Activated naive CD8-positive, alpha-beta T cell treated with anti-CD3 and anti-CD28 coated beads, Interleukin-2, amount 10 ng/mL, durations not matched to agents 7 days and 5 days (primary cell): ENCODE measurements around the gene TAF15. TPM values are rescaled to one million over a fixed set of nuclear protein-coding genes. Genes with fewer than 3 reads are reported as not detected.

Source experiments
- ATAC-seq: fragments of 150-1000 bp; cut with Tn5 transposase; one replicate; pipeline ENCODE4 v1.10.0; 2021; ENCODE audit warnings: low read depth, moderate library complexity
- POLR2A ChIA-PET: fragments of 350-600 bp; sonication (Branson Sonifier 250); formaldehyde crosslinking; loops from one replicate; lab custom pipeline; 2021; ENCODE audit warnings: antibody characterized with exemption; lab: Charles Lee
- DNase-seq: peaks from one replicate; pipeline ENCODE4 v3.0.0; 2021
- H3K27ac Mint-ChIP-seq: one replicate; pipeline ENCODE4 v1.8.0; 2022; ENCODE audit warnings: mild to moderate bottlenecking, mixed read lengths
- H3K27me3 Mint-ChIP-seq: one replicate; pipeline ENCODE4 v1.8.0; 2022; ENCODE audit warnings: mild to moderate bottlenecking, moderate library complexity, mixed read lengths
- H3K36me3 Mint-ChIP-seq: one replicate; pipeline ENCODE4 v1.8.0; 2021; ENCODE audit warnings: mild to moderate bottlenecking, mixed read lengths
- H3K4me1 Mint-ChIP-seq: one replicate; pipeline ENCODE4 v1.8.0; 2021; ENCODE audit warnings: mixed read lengths
- H3K4me3 Mint-ChIP-seq: one replicate; pipeline ENCODE4 v1.8.0; 2022; ENCODE audit warnings: mild to moderate bottlenecking, moderate library complexity, mixed read lengths
- H3K9me3 Mint-ChIP-seq: one replicate; pipeline ENCODE4 v1.8.0; 2021; ENCODE audit warnings: mixed read lengths
- total RNA-seq, 2 experiments: library from RNA; stranded (reverse); gene quantifications; one replicate each; pipeline ENCODE4 v1.2.3, GENCODE V29; 2021

Gene TAF15
- total RNA-seq, 2 experiments from 2014 or later: 291 to 299 TPM

DNA sequence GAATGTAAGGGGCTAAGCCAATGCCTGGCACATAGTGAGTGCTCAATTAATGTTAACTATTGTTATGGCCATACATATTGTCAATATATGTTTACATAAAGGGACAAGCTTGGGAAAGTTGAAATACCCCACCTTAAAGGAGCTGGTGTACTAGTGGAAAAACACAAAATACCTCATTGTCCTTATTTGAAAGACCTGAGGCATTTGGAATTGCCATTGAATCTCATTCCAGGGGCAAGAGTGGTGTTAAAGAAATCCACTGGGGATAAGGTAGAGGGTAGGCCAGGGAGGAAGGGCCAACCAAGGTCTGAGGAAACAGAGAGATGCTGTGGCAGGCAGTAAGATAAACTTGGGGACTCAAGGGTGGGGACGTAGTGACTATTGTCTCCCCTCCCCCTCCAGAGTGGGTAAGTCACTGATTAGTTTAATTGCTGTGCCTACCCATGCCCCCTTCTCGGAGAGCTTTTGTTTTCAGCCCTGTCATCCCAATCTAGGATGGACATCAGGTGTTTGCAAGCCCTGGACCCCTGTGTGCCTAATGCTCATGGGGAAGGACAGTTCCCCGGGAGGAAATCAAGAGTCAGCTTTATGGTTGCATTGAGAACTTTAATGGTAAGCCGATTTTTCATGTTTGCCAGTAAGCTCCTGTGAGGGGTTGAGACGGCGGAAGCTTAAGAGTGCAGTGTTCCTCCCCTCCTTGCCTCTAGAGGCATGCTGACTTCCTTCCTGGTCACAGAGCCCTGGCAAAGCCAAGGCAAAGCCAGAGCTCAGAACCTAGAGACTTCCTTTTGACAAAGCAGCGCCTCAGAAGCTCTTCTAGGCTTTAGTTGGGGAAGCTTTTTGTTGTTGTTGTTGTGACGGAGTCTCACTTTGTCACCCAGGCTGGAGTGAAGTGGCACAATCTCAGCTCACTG is 61.9 kb downstream of the TAF15 start:
- Mint-ChIP-seq H3K27ac (peak overlapping the region; percentile 32), H3K27me3 (no peaks in the 10 kb centered on the region), H3K9me3 (no peaks in the 10 kb centered on the region), H3K36me3 (peaks cover 16% of the 10 kb centered on the region), H3K4me3 (peak overlapping the region; percentile 29), H3K4me1 (peaks cover 38% of the 10 kb centered on the region)
- peak; percentile 45 for DNase-seq
- POLR2A ChIA-PET: interaction anchor here (0.6 to 2.7 kb wide), 12 partner anchors 9 to 62 kb away, joined by 3 to 21 read pairs (median 4); partner anchors contain the start of genes CCL5, RDM1 and TAF15
- peak; percentile 93 for ATAC-seq

DNA sequence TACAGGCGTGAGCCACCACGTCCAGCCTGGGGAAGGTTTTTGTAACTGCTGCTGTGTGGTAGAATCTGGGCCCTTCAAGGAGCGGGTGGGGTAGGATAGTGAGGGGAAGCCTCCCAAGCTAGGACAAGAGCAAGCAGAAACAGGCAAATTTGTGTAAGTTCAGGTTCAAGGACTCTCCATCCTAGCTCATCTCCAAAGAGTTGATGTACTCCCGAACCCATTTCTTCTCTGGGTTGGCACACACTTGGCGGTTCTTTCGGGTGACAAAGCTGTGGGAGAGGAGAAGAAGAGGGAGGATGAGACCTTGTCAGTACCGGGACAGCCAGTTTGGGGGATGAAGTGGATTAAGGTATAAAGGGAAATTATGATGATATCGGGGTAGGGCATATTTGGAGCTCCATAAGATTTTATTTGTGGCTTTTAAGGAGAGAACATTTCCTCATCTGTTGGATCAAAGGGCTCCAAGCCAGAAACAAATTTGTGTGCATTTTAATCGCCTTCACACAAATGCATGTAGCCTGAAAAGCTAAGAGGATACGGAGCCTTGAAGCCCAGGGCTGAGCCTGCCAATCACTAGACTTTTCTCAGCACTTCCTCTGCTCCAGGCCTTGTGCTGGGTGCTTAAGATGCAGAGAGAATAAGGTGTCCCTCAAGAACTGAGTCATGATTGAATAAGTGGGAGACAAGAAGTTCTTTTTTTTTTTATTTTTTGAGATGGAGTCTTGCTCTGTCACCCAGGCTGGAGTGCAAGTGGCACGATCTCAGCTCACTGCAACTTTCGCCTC is 63.1 kb downstream of the TAF15 start:
- DNase-seq (no peak), ATAC-seq (no peak)
- Mint-ChIP-seq H3K4me1 (peaks cover 44% of the 10 kb centered on the region), H3K4me3 (peak overlapping the region; percentile 42), H3K36me3 (peaks cover 21% of the 10 kb centered on the region), H3K27ac (peak overlapping the region; percentile 73), H3K27me3 (no peaks in the 10 kb centered on the region), H3K9me3 (no peaks in the 10 kb centered on the region)
- POLR2A ChIA-PET: interaction anchor here (0.6 to 2.0 kb wide), 8 partner anchors 10 to 63 kb away, joined by 3 to 16 read pairs (median 8); partner anchors contain the start of gene TAF15

DNA sequence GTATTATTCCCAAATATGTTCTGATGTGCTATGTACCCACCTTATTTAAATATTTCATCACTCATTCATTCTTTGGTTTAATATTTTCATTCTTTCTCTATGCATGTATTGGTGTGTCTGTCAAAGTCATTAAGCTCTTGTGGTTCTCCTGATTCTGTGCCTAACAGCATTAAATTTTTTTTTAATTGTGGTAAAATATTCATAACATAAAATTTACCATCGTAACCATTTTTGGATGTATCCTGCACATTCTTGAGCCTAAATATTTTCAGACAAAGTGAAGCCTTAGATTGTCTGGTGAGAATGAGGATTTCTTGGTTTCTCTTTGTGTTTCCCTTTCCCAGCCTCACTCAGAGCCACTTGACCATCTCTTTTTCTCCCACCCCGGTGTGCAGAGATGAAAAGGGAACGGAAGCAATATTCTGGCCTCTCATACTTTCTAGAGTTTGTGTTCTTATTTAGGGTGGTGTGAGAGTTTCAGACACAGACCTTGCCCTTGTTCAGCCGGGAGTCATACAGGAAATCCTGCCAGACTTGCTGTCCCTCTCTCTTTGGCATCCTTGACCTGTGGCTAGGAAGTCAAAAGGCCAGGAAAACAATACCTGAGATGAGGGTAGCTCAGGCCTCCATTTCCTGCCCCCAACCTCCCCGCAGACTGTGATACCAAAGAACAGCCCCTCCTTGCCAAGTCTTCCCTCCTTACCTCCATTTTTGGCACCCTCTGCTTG is 66.0 kb downstream of the TAF15 start:
- DNase-seq (peak; percentile 51), ATAC-seq (peak; percentile 12)
- Mint-ChIP-seq H3K27me3 (no peaks in the 10 kb centered on the region), H3K27ac (peak overlapping the region; percentile 93), H3K4me1 (peaks cover 64% of the 10 kb centered on the region), H3K9me3 (no peaks in the 10 kb centered on the region), H3K4me3 (peak overlapping the region; percentile 48), H3K36me3 (peaks cover 27% of the 10 kb centered on the region)
- POLR2A ChIA-PET: interaction anchor here (1.0 to 3.3 kb wide), 9 partner anchors 9 to 66 kb away, joined by 3 to 30 read pairs (median 6); partner anchors contain the start of gene TAF15

DNA sequence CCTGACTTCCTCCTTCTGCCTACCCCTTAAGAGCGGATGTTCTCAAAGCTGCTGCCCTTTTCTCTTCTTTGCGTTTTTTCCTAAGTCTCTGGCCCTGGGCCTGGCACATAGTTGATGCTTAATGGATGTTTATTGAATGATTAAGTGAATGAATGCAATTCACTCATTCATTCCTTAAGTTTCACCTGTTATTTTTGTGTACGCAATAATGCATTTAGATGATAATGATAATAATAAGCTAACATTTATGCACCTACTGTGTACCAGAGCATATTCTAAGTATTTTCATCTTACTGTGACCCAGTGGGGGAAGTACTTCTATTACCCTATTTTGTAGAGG is 66.5 kb downstream of the TAF15 start:
- peaks cover 27% of the 10 kb centered on the region for H3K36me3 Mint-ChIP-seq
- peak overlapping the region; percentile 48 for H3K4me3 Mint-ChIP-seq
- no peaks in the 10 kb centered on the region for H3K9me3 Mint-ChIP-seq
- DNase-seq (no peak), ATAC-seq (no peak)
- peaks cover 67% of the 10 kb centered on the region for H3K4me1 Mint-ChIP-seq
- peak overlapping the region; percentile 93 for H3K27ac Mint-ChIP-seq
- H3K27me3 Mint-ChIP-seq: no peaks in the 10 kb centered on the region
- POLR2A ChIA-PET: interaction anchor here (0.6 to 3.3 kb wide), 10 partner anchors 9 to 66 kb away, joined by 3 to 30 read pairs (median 6); partner anchors contain the start of gene TAF15

DNA sequence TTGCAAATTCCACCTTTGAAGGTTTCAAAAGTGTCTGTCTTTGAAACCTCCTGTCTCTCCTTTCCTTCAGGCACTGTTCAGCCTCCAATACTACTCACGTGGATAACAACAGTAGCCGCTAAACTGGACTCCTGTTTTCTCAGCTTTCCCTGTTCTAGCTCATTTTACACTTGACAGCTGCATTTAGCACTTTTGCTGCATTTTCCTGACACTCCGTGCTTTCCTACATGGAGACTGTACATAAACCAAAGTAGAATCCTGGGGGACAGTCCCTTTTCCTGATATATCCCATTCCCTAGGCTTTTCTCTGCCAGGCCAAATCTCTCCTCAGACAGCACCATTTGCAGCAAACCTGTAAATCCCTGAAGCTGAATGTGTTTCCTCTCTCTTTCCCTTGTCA is 67.2 kb downstream of the TAF15 start:
- H3K27me3 Mint-ChIP-seq: no peaks in the 10 kb centered on the region
- H3K4me1 Mint-ChIP-seq: peaks cover 64% of the 10 kb centered on the region
- H3K4me3 Mint-ChIP-seq: peak overlapping the region; percentile 48
- POLR2A ChIA-PET: interaction anchor here (0.6 to 3.3 kb wide), 8 partner anchors 10 to 67 kb away, joined by 3 to 30 read pairs (median 8); partner anchors contain the start of gene TAF15
- DNase-seq (no peak), ATAC-seq (no peak)
- H3K36me3 Mint-ChIP-seq: peaks cover 26% of the 10 kb centered on the region
- H3K9me3 Mint-ChIP-seq: no peaks in the 10 kb centered on the region
- H3K27ac Mint-ChIP-seq: peak overlapping the region; percentile 93

DNA sequence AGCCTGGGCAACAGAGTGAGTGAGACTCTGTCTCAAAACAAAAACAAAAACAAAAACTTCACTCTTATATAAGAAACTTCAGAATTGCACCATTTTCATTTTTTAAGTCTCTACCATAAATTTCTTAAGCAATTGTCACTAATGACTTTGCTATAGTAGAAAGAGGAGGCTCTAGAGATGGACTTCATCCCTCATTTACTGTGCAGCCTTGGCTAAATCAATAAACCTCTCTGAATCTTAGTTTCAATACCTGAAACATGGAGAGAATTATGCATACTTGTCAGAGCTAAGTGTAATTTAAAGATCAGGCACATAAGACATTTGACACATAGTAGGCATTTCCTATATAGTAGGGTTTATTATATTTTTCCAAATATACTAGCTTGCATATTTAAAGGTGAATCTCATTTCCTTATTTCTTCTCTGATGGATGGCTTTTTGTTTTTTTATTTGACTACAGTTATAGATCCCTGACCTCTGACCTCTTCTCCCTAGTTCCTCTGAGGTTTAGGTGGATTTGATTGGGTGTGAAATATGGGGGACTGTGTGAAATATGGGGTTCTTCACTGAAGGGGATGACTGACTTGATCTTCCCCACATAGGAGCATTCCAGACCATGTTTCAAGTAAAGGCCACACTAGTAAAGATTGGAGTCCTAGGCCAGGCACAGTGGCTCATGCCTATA is 68.2 kb downstream of the TAF15 start:
- DNase-seq: no peak
- H3K9me3 Mint-ChIP-seq: no peaks in the 10 kb centered on the region
- peak overlapping the region; percentile 81 for H3K27ac Mint-ChIP-seq
- ATAC-seq: no peak
- no peaks in the 10 kb centered on the region for H3K27me3 Mint-ChIP-seq
- peaks cover 20% of the 10 kb centered on the region for H3K36me3 Mint-ChIP-seq
- H3K4me1 Mint-ChIP-seq: peaks cover 60% of the 10 kb centered on the region
- H3K4me3 Mint-ChIP-seq: peak overlapping the region; percentile 69
- POLR2A ChIA-PET: interaction anchor here (2.3 to 5.4 kb wide), 6 partner anchors 14 to 68 kb away, joined by 12 to 82 read pairs (median 22); partner anchors contain the start of gene TAF15

DNA sequence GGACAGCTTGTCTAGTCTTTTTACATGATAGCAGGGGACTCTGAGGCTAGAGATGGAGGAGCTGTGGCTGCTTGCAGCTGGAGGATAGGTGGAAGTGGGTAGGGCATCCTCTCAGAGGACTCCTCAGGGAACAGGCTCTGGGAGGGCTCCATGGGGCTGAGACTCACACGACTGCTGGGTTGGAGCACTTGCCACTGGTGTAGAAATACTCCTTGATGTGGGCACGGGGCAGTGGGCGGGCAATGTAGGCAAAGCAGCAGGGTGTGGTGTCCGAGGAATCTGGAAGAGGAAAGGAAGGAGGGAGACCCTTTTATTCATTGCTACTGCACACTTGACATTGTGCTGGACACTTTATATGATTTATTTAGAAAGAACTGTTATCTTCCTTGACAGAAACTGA is 69.1 kb downstream of the TAF15 start:
- DNase-seq (no peak), ATAC-seq (no peak)
- no peaks in the 10 kb centered on the region for H3K27me3 Mint-ChIP-seq
- H3K4me3 Mint-ChIP-seq: peak overlapping the region; percentile 81
- H3K9me3 Mint-ChIP-seq: no peaks in the 10 kb centered on the region
- H3K36me3 Mint-ChIP-seq: peaks cover 20% of the 10 kb centered on the region
- H3K27ac Mint-ChIP-seq: peak overlapping the region; percentile 84
- POLR2A ChIA-PET: interaction anchor here (2.8 to 5.4 kb wide), 4 partner anchors 13 to 52 kb away, joined by 15 to 82 read pairs (median 22); partner anchors contain the start of gene RDM1
- peaks cover 58% of the 10 kb centered on the region for H3K4me1 Mint-ChIP-seq

DNA sequence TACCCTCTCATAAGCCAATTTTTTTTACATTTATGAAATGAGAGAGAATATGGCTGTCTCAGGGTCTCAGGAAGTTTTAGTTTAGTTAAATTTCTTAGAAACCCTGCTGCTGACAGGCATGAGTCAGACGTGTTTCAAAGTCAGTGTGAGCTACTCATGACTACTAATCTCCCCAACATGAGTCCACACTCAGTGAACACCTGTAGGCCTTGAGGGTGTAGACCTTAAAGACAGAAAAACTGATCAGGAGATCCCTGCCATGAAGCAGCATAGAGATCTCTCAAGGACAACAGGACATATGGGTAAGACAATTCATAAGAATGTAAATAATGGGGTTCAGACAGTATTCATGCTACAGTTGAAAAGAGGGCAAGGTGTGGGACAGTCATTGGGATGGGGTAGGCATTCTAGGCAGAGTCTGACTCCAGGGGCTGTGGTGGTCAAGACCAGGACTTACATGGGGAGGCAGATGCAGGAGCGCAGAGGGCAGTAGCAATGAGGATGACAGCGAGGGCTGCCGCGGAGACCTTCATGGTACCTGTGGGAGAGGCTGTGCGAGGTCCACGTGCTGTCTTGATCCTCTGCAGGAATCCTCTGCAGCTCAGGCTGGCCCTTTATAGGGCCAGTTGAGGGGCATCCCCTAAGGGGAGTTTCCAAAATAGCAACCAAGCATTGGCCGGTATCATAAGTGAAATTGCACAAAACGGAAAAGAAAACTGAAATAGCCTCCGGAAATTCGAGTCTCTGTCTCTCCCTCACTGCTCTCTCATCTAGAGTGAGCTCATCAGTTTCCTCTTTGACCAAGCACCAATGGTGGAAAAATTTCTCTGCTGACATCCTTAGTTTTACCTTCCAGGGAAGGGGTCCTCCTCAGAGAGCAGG is 70.7 kb downstream of the TAF15 start, which contains the start of gene CCL5:
CCL5 (minus strand) TSS at position 588 of the 882 bp plus-strand sequence.
- no peaks in the 10 kb centered on the region for H3K9me3 Mint-ChIP-seq
- H3K4me1 Mint-ChIP-seq: peaks cover 53% of the 10 kb centered on the region
- H3K4me3 Mint-ChIP-seq: peak within 1 kb of the TSS; percentile 81
- DNase-seq: peak; percentile 67
- POLR2A ChIA-PET: interaction anchor here (0.6 to 5.4 kb wide), 13 partner anchors 9 to 657 kb away, joined by 3 to 82 read pairs (median 4); partner anchors contain the start of genes RDM1 and TAF15
- ATAC-seq: peak; percentile 80
- peaks cover 19% of the 10 kb centered on the region for H3K36me3 Mint-ChIP-seq
- no peaks in the 10 kb centered on the region for H3K27me3 Mint-ChIP-seq
- peak within 1 kb of the TSS; percentile 85 for H3K27ac Mint-ChIP-seq

DNA sequence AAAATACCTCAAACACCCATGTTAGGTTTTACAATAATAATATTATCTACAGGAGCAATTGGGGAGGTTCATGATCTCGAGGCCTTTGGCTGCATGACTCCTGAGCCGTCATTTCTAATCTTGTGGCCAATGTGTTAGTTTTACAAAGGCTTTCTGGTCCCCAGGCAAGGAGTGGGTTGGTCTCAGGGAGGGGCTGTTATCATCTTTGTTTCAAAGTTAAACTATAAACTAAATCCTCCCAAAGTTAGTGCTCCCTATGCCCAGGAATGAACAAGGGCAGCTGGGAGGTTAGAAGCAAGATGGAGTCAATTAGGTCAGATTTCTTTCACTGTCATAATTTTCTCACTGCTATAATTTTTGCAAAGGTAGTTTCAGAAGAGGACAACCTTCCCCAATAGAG is 80.0 kb downstream of the TAF15 start:
- Mint-ChIP-seq H3K36me3 (peaks cover 6% of the 10 kb centered on the region), H3K27ac (peak overlapping the region; percentile 88), H3K27me3 (no peaks in the 10 kb centered on the region), H3K9me3 (no peaks in the 10 kb centered on the region), H3K4me1 (peaks cover 54% of the 10 kb centered on the region), H3K4me3 (peak overlapping the region; percentile 47)
- ATAC-seq (peak; percentile 34), DNase-seq (no peak)
- POLR2A ChIA-PET: interaction anchor here (0.6 to 5.8 kb wide), 8 partner anchors 9 to 116 kb away, joined by 3 to 82 read pairs (median 12); partner anchors contain the start of gene CCL5

DNA sequence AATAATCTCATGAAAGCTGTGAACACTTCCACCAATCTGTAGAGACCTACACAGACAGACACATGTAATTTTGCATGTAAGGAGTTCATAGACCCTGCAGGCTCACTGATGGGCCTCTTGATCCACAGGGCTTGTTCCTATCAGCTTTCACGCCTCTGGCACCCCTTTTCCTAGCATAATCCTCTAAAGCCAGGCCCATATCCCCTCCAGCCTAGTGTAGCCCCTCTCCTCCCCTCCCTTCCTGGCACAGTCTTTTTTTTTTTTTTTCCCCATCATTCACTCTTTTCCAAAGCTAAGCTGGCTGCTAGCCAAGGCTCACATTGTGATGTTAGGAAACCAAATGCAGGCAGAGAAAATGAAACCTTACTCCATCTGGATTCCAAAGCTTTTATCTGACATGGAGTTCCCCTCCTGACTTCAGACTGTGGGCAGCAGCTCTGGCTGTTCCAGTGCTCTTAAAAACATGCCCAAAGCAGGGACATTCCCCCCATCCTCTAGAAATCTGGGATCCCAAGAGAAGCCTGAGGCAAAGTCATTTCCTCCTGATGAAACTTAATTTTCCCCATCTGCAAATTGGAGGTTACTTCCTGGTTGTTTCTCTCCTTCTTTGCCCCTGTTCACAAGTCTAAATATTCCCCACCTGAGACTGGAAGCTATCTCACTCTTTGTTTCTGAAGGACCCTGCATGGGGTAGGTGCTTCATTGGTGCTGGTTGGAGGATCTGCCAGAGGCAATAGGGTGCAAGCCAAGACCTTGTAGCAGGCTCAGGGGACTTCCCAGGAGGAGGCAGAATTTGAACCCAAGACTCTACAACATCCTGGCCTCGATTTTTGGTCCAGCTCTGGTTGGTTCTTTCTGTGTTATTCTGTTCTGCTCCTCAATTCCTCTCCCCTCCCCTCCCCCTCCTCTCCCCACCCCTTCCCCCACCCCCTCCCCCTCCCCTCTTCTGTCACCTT is 80.8 kb downstream of the TAF15 start:
- POLR2A ChIA-PET: interaction anchor here (0.5 to 5.8 kb wide), 11 partner anchors 8 to 354 kb away, joined by 3 to 82 read pairs (median 10); partner anchors contain the start of genes CCL5, RDM1 and TAF15
- Mint-ChIP-seq H3K27ac (peak overlapping the region; percentile 88), H3K27me3 (no peaks in the 10 kb centered on the region), H3K4me1 (peaks cover 55% of the 10 kb centered on the region), H3K9me3 (no peaks in the 10 kb centered on the region), H3K36me3 (peaks cover 6% of the 10 kb centered on the region), H3K4me3 (peak overlapping the region; percentile 59)
- DNase-seq (no peak), ATAC-seq (peak; percentile 12)
